Ramos (cell line): Measurements from ENCODE around the gene GNAL.
"Not testable (repeated sequence)": the region's sequence is repeated elsewhere in the genome, so short reads cannot be mapped to it uniquely, and the experiment has no call there.

Source experiments
- in situ Hi-C: fragments of 300-500 bp; cut with MboI; formaldehyde crosslinking; loops from one replicate; pipeline ENCODE4 v1.14.3; 2022; ENCODE audit warnings: low sequenced_read_pairs; ENCODE audit not compliant: unreplicated experiment

GNAL gene

DNA sequence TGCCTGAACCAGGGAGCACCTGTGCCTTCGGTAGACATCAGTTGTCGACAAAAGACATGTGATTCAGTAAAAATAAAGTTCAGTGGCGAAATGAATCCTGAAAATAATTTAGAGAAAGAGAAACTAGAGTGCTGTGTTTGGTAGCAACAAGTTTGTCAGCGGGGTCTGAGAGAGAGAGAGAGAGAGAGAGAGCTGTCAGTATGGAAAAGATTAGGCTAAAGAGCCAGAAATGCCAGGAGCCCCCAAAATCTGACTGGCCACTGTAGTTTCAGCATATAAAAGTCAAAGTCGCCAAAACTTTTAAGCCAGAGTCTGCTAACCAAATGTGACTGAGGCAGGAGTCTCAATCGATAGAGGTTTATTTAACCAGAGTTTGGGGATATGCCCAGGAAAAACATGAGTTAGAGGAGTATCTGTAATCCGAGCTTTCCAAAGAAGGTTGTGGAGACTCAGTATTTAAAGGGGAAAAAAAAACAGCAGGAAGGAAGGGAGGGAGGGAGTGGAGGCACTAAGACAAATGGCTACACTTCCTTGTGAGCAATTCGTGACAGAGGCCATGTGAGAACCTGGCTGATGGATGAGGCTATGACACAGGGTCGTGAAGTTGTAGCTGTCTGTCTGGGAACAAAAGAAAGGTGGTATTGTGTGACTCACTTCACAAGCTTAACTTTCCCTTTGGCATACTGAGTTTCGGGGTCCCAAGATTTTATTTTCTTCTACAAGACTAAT, 20.5 kb upstream of the GNAL start:
- in situ Hi-C loops, result no loop called here

DNA sequence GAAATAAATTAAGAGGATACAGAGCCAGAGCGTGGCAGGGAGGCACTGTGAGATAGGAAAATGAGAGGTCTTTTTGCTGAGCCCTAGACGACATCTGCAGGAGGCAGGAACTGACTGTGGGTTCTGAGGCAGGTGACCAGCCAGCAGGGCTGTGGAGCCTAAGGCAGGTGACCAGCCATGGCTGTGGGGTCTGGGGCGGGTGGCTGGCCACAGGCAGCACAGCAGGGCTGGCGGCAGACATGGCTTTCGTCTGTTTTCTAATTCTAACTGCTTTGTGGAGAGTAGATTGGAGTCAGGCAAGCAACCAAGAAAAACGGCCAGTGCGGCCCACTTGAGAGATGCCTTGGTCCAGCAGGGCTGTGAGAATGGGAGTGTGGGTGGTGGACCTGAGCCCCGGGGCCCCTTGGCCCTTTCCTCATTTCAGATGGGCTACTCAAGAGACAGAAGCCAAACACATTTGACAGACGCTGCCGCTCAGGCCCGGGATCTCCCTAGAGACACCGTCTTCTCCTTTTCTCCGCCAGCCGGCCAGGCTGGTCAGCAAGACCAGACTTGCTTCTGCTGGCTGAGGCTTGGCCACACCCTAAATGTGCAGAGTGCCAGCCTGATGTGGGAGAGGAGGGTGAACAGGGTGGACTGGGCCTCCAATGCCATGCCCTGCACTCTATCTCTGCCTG, 19.7 kb upstream of the GNAL start:
- in situ Hi-C loops, result no loop called here

DNA sequence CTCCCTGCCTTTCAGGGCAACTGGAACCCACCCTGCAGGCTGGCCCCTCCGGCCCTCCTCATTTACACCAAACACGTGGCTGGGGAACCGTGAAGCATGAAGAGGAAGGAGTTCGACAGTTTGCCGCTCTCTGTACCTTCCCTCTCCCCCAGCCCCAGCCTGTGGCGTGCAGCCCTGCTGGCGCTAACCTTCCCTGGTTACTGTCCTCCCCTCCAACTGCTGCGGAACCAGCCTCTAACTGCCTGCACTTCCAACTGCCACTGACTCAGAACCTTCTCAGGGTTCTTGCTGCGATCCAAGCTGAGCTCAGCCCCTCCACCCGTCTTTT, 19.2 kb upstream of the GNAL start:
- in situ Hi-C loops, result no loop called here

DNA sequence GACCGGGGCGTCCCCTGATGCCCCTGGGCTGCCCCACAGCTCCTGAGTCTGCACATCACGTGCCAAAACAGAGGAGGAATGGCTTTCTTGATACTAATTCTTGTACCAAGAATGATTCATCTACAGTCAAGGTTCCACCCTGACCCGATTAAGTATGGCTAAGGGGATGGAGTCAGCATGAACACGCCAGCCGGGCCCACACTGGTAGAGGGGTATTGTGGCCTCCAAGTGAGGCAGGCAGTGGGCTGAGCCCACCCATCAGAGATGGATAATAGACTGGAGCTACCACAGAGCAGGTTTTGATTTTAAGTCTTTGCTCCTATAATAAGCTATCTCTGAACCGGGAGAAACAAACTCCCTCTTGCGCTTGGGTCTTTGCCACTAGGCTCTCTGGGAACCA, 17.9 kb upstream of the GNAL start:
- in situ Hi-C loops, result no loop called here

DNA sequence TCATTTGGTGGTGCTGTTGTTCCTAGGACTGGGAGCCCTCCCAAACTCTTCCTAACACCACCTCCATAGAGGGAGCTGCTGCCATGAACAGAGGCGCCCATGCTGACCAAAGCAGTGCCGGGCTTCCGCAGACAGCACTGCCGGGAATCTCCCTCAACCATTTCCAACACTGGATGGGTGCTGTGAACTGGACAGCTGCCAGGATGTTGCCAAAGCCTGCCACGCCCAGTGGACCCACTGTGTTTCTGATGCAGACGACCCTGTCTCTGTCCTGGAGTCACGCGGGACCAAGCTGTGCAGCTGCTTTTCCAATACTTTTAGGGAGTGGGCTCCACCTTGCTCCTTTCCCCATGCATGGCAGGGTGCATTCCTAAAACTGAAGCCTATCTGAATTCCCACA, 16.9 kb upstream of the GNAL start:
- in situ Hi-C loops, result no loop called here

DNA sequence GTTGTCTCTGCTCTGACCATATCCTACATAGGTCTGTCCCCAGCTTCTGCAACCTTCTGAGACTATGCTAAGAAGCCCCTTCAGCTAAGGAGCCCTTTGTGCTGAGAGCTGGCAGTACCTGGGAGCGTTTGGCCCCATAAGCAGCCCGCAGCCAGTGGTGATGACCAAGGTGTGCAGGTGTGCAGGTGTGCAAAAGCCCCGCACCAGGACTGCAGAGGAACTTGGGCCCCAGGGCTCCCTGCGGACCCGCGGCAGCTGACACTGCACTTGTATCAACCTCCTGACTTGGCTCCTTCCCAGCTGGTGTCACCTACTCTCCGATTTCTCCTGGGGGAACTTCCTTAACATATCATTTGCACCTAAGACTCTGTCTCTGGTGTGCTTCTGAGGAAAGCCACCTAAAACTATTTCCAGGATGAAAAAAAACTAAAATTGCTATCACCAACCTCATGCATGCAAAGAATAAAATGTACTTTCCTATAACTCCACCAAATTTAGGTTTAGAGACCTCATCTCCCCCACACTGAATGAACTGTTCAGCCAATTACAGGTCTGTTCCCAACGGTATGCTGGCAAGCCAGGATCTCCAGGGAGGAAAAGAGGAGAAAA, 16.1 kb upstream of the GNAL start:
- in situ Hi-C loops, result no loop called here

DNA sequence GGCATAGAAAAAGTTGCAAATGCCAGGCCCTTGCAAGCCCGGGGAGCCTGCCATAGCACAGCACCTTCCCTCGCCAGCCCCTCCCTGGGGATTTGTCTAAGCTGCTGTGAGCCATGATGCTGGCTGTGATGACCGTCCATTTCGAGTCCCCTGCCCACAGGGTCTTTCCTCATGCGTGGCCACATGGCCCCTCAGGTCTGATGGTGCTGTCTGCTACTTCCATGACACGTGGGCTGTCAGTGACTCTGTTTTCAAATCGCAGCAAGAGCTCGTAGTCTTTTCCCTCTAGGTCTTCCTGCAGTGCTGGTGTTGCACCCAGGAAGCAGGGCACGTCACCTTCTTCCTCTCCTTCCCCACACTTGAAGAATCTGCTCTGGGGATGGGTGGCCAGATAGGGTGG, 15.5 kb upstream of the GNAL start:
- in situ Hi-C loops, result no loop called here

DNA sequence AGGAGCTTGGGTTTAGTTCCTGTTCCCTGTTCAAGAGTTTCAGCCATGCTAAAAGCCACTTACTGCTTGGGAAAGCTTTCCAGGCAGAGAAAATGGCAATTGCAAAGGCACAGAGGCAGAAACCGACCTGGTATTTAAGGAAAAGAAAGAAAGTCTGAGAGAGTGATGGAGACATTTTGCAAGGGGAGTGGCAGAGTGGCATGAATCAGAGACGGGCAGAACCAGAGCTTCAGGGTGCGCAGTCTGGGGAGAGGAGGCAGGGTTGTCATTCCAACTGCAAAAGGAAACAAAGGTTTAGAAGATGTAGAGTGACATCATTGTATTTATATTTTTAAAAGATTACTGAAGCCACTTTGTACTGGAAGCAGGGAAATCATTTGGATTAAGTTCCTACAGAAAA, 14.9 kb upstream of the GNAL start:
- in situ Hi-C loops, result no loop called here

DNA sequence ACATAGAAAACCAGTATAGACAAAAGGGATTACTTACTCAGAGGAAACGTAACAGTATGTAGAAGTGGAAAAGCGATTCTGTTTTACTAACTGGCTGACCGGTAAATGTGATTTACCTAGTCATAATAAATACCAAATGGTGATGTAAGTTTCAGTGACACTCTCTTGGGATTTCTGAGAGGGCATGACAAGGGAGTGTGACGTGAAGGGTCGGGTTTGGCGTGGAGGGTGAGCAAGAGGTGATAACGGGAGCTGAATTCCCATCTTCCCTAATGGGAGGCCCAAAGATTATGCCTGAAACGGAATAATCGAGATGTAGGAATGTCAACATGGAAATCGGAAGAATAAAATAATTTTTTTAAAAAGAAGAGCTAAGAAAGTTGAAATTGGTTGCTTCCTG, 12.7 kb upstream of the GNAL start:
- in situ Hi-C loops, result no loop called here

DNA sequence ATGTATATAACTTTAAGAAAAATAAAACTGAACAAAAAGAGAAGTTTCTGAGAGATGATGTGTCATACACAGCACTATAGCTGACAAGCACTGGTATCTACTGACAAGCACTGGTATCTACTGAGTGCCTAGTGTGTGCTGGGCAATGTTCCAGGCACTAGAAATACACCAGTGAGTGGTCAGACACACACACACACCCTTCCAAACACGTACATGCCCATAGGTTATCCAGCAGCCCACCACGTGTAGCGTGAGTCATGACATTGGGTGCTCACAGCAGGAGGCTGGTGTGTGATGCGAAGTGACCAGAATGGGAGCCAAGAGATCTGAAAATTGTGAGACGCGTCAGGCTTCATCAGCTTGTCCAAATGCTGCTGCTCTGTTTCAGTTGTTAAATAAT, 12.2 kb upstream of the GNAL start:
- in situ Hi-C loops, result no loop called here

DNA sequence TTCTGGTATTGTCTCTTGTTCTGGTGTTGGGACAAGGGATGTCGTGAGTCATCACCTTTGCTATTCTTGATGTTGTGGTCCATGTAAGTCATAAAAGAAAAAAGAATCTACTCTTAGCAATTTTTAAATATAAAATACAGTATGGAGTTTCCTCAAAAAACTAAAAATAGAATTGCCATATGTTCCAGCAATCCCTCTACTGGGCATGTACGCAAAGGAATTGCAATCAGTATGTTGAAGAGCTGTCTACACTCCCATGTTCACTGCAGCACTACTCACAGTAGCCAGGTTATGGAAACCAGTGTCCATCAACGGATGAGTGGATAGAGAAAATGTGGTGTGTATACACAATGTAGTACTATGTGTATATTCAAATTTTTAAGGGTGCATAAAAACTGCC, 10.9 kb upstream of the GNAL start:
- in situ Hi-C loops, result no loop called here

DNA sequence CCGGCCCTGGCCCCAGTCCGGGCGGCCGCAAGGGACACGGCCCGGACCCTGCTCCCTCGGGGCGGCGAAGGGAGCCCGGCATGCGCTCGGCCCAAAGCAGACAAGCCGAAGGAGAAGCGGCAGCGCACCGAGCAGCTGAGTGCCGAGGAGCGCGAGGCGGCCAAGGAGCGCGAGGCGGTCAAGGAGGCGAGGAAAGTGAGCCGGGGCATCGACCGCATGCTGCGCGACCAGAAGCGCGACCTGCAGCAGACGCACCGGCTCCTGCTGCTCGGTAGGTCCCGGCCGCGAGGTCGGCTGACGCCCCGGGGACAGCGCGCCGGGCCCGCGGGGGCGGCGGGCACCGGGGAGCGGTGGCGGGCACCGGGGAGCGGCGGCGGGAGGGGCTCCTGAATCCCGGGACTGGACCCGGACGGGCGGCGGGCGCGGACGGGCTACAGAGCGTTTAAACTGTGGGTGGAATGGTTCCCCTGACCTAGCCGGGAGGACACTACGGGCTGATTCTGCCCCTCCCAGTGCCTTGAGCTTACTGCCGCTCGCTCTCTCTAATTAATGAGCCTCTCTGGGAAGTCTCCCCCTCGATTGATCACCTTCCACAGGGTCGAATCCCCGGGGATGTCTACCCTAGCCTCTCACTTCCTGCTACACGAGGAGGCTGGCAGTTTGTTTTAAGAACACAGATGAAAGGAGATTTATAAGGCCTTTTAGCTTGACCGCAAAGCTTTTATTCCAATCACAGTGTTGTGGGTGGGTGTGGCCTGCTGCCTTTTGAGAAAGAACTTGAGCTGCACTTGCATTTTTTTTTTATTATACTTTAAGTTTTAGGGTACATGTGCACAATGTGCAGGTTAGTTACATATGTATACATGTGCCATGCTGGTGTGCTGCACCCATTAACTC, 853 bp downstream of the GNAL start:
- in situ Hi-C loops, result no loop called here

DNA sequence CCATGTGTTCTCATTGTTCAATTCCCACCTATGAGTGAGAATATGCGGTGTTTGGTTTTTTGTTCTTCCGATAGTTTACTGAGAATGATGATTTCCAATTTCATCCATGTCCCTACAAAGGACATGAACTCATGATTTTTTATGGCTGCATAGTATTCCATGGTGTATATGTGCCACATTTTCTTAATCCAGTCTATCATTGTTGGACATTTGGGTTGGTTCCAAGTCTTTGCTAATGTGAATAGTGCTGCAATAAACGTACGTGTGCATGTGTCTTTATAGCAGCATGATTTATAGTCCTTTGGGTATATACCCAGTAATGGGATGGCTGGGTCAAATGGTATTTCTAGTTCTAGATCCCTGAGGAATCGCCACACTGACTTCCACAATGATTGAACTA, 1.6 kb downstream of the GNAL start:
- in situ Hi-C loops, result not testable (repeated sequence)

DNA sequence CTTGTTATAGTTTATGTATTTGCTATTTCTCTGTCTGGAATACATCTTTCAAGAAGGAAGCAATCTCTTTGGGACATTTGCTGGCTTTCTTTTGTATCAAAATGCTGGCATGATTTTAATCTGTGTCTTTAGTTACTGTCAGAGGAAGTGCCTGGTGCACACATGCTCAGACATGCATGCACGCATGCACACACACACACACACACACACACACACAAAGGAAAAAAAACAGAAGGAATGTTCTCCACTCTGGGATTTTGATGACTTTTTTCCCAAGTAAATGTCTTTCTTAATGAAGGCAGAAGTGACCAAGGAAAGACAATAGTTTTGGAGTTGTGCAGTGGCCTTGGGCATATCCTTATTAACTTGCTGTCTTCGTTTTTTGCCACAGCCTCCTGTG, 6.7 kb downstream of the GNAL start:
- in situ Hi-C loops, result no loop called here

DNA sequence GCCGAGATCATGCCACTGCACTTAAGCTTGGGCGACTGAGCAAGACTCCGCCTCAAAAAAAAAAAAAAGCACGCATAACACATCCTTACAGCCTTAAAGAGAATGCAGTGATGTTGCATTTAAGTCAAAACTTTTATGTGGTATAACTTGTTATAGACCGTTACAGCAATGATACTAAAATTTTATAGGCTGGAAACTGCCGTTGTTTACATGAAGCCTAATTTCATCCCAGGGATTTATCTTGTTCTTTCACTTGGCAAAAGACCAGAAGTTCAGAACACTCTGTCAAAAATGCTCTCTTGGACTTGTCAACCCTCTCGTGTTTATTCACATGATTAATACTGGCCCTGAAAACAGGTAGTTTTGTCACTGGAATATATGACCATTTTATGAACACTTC, 7.4 kb downstream of the GNAL start:
- in situ Hi-C loops, result no loop called here

DNA sequence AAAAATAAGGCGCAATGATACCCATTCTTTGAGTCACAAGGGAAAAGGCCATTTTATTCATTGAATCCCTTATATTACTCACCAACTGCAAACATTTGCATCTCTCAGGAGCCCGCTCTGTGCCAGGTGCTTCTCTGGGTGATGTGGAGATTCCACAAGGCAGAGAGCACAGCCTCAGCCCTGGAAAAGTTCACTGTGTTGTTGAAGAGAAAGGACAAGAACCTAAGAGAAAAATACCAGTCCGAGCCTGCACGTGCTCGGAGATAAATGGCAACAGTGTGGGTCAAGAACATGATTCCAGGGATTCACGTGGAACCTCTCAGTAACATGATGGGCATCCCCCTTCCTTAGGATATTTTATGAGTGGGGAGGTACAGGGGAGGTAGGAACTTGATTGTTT, 11.8 kb downstream of the GNAL start:
- in situ Hi-C loops, result no loop called here

DNA sequence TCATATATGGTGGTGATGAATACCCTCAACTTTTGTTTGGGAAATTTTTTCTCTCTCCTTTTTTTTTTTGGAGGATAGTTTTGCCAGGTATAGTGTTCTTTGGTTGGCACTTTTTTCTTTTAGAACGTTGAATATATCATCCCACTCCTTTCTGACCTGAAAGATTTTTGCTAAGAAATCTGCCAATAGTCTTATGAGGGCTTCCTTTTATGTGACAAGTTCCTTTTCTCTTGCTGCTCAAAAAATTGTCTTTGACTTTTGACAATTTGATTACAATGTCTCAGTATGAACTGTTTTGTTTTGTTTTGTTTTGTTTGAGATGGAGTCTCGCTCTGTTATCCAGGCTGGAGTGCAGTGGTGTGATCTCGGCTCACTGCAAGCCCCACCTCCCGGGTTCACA, 21.5 kb downstream of the GNAL start:
- in situ Hi-C loops, result no loop called here

DNA sequence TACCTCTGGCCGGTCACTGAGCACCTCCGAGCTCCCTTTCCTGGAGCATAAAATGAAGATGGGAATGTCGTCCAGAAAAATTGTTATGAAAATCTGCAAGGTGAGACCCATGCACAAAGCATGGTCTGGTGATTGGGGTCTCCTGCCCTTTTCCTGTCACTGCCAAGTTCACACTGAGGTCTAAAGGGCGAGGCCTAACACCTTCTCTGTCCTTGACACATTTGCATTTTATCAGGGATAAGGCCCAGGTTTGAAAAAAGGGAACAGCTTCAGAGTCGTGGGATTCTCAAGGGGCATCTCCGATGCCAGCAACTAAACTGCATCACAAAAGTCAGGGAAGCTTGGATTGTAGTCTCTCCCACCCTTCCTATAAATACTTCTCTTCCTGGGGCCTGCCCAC, 24.7 kb downstream of the GNAL start:
- in situ Hi-C loops, result no loop called here

DNA sequence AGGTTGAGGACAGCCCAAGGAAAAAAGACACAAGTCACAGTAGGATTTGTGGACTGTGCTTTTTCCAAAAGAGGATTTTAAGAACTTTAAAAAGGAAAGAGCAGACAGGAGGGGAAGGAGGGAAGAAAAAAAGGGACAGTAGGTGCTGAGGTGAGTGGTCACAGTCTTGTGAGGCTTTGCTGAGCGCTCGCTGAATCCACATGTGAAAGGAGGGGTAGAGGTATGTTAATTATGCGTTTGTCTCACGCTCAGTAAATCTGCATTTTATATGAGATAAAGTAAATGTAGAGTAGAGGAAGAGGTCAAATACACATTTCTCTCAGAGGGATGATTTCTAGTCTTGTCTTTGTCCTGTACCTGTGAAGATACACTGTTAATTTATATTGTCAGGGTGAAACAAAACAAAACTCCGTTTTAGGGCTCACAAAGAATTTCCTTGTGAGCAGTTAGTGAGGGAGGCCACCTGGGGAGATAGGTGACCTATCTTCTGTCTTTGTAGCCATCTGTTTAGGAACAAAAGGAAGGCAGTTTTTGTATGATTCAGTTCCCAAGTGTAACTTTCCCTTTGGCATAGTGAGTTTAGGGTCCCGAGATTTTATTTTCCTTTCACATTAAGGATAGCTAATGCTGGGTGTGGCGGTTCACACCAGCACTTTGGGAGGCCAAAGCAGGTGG, 25.3 kb downstream of the GNAL start:
- in situ Hi-C loops, result no loop called here

DNA sequence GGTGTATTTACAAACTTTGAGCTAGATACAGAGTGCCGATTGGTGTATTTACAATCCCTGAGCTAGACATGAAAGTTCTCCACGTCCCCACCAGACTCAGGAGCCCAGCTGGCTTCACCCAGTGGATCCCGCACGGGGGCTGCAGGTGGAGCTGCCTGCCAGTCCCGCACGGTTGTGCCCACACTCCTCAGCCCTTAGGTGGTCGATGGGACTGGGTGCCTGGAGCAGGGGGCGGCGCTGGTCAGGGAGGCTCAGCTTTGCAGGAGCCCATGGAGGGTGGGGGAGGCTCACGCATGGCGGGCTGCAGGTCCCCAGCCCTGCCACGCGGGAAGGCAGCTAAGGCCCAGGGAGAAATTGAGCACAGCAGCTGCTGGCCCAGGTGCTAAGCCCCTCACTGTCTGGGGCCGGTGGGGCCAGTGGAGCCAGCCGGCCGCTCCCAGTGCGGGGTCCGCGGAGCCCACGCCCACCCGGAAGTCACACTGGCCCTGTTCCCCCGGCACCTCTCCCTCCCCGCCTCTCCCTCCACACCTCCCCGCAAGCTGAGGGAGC, 27.8 kb downstream of the GNAL start:
- in situ Hi-C loops, result not testable (repeated sequence)
